NCI-H2196 treated with DMSO at 0.1 percent for 48 hours (cell line): ENCODE data around the gene ANK3.

ENCODE experiments used
- DNase-seq: peaks from one replicate; lab custom pipeline; 2025; ENCODE audit not compliant: unreplicated experiment; lab: John Stamatoyannopoulos, UW

ANK3 gene

DNA sequence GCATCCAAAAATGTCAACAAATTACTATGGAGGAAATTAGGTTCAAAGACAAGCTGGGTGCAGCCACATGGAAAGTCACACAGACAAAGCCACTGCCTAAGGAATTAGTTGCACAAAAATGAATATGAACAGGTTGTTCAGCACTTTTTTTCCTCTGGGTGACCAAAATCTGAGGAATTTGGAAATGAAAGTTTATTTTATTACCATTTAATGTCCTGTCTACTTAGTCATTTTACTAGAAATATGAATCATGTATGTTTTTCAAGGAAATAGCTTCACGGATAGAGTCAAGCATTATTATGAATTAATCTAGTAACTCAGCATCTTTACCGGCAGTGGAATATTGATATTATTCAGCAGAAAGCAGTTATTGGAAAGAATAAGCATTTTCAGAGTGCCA lies 106.3 kb downstream of the ANK3 start:
- no peak for DNase-seq

DNA sequence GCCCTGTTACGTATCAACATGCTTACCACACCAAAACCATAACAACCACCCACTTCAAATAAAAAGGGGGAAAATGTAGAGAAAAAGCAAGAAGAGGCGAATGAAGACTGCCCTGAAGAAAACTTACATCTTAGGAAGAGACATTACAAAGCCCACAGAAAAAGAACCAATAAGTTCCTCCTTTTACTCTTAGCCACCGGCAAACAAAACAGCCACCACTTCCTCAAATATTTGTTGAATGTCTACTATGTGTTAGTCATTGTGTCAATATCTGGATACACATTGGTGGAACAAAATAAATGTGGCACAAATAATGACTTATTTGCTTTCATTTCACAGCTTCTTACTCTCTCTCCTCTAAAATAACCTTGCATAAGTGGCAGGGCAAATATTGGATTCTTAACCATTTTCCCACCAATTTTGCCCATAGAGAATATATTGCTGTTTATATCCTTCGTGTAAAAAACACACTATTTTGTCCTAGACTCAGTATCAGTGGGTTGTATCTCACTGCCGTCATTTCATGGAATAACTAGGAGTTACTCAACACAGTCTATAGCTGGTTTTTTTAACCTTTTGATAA lies 106.8 kb downstream of the ANK3 start:
- no peak for DNase-seq

DNA sequence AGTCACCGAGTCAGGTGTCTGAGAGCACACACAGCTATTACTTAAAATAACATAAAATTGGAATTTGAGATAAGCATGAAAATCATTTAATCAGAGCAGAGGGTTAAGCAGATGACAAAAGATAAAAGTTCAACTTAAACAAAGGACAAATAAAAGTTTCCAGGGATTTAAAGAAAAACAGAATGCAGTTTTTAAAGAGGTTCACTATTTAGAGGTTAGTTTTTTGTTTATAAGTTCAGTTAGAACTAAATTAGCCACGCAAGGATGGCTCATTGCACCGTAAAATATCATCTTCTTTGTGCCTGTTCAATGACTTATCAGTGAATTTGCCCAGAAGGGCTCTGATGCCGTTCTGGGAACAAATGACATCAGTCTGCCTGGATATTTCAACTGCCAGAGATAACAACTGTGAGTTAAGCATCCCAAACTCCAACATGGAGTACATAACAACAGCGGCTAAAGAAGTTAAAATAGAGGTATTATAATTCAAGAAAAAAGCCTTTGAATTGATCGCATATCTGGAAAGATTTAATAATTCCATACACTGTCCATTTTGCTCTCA lies 107.8 kb downstream of the ANK3 start:
- DNase-seq: no peak

- no peak for DNase-seq
These were observed 108.3 kb downstream of the ANK3 start for GRCh38 chr10:60281331-60281730.

GRCh38 chr10:60280475-60280874 lies 109.2 kb downstream of the ANK3 start:
- DNase-seq: no peak

DNA sequence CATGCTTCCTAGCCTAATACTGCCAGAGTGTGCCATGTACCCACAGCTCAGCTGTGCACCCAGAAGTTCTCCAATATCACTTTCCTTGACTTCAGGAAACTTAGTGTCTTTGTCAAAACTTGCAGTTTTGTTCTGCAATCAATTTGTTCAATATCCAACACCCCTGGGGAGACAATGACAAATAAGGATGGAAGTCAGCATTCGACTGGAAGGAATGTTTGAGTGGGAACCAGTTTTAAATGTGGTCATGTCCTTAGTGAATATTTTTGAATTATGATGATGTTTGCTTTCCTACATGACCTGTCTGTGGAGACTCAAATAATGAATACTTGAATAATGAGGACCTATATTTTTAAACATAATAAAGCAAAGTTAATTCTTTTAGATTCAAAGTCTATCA lies 112.0 kb downstream of the ANK3 start:
- DNase-seq: no peak

DNA sequence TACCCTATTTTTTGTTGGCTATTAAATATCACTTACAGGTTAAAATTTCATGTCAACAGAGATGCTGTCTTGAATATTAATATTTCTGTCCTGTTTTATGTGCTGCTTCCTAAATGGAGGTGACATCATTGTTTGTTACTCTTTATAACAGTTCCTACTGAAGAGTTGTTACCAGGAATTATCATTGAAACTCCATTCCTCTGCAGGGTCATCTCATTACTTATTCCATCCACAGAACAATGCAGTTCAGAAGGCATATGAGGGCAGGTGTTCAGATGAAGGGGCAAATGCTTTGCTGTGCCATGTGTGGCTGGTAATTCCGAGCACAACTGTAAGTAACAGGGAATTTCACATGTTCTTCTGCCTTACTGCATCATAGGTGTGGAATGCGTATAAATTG lies 113.4 kb downstream of the ANK3 start:
- no peak for DNase-seq

DNA sequence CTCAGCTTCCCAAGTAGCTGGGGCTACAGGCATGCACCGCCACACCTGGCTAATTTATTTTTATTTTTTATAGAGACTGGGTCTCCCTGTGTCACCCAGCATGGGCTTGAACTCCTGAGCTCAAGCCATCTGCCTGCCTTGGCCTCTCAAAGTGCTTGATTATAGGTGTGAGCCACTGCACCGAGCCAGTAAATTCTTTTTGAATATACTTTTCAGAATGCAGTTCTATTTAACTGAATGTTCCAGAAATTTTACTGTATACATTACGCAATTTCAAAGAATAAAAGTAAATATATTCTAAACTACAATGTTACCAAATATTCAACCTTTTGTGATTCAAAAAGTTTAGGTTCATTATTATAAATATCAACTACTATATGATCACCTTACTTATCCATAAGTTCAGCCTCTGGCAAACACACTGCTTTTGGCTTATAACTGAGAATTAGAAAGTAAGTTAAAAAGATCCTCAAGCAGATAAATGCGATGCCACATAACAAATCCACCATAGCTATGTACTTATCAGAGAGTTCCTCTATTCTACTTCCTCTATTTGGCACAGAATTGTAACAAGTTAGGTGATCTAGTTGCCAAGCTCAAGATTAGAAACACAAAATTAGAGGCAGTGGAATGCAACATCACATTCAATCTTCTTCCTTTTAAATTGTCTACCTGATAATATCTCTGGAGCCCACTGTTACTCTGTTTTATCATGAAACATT lies 118.2 kb downstream of the ANK3 start:
- no peak for DNase-seq

GRCh38 chr10:60270426-60270825 lies 119.2 kb downstream of the ANK3 start:
- no peak for DNase-seq

- no peak for DNase-seq
These were observed 121.9 kb downstream of the ANK3 start for GRCh38 chr10:60267802-60268201.

- DNase-seq: no peak
These were observed 123.2 kb downstream of the ANK3 start for GRCh38 chr10:60266513-60266912.

GRCh38 chr10:60262647-60263126 lies 127.0 kb downstream of the ANK3 start:
- DNase-seq: no peak

DNA sequence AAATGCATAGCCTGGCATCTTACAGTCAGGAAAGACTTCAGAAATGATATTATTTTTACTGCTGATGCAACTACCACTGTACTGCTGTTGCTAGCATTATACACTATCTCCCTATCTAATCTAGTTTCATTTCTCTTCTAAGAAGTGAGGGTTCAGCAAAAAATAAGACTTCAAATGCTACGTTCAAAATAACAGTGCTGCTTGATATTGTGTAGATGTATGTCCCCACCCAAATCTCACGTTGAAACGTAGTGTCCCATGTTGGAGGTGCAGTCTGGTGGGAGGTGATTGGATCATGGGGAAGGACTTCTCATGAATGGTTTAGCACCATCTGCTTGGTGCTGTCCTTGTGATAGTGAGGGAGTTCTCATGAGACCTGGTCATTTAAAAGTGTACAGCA lies 129.4 kb downstream of the ANK3 start:
- DNase-seq: no peak

- DNase-seq: no peak
These were observed 131.3 kb downstream of the ANK3 start for GRCh38 chr10:60258429-60258797.

DNA sequence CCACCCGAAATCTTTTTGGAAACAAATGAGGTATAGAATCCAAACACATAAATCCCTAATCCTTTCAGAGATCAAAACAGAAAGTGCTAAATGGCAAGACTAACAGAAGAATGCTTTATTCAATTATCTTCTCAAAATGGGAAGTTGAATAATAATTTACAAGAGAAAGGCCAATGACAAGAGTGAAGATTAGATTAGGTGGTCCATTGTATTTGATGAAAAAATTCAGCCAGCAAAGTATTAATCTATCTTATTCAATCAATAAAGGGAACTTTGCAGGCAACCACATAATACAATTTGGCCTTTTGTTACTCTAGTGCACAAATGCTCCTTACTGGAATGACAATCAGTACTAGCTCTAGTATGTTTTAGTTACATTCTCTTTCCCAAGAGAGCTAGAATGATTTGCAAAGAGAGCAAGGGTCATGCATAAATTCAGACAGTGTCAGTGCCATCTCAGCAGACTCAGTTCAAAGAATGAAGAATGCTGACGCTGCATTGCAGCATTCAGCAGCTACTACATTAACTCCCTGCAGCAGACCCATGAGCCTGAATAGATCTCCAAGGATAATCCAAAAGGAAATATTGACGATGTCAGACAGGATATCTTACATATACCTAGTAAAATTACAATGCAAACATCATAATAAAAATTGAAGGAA lies 131.8 kb downstream of the ANK3 start:
- no peak for DNase-seq

DNA sequence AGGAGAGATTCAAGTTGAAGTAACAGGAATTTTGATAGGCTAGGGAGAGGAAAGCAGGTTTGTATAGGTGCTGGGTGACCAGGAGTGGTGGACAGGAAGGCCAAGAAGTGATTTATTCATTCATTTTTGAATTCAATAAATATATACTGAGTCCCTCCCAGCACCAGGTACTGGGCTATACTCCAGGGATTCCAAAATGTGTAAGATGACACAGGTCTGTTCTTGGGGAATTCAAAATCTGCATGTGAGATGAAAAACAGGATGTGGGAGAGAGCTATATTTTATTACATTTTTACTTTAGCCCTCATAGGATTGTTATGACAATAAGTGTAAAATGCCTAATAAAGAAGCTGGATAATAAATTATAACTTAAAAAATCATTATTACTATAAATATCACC lies 134.9 kb downstream of the ANK3 start:
- DNase-seq: no peak

DNA sequence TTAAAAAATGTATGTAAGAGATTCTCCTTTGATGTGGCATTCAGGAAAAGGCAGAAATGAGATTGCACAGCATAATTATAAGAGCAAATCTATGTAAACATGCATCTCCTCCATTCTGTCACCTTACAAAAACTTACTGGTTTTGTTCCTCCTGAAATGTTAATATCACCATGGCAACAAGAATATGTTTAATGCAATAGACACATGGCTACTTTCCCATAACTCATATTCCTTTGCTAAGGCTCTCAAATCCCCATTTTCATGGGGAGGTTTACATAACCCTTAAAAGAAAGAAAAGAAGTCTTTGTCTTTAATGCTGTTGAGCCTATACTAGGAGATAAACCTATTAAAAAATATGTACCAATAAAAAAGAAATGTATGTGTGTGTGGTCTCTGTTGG lies 136.2 kb downstream of the ANK3 start:
- no peak for DNase-seq

GRCh38 chr10:60252688-60253087 lies 137.0 kb downstream of the ANK3 start:
- no peak for DNase-seq

GRCh38 chr10:60246382-60246781 lies 143.3 kb downstream of the ANK3 start:
- no peak for DNase-seq

- DNase-seq: no peak
These were observed 150.4 kb downstream of the ANK3 start for GRCh38 chr10:60239228-60239627.

GRCh38 chr10:60238759-60239100 lies 150.9 kb downstream of the ANK3 start:
- no peak for DNase-seq
